Glomerular endothelial cell (primary cell): ENCODE data around the gene TRIO. TPM values are rescaled to one million over a fixed set of nuclear protein-coding genes. Genes with fewer than 3 reads are reported as not detected.

Experiments used
- DNase-seq: peaks from one replicate; pipeline ENCODE4 v3.0.0-alpha.2; 2011; ENCODE audit warnings: low read depth, low spot score; ENCODE audit errors: extremely low read depth
- total RNA-seq: library from RNA; depleted of rRNA; stranded (reverse); fragments of >200 nt; gene quantifications from 2 replicates; pipeline ENCODE4 v1.2.3, GENCODE V29; 2015

Gene TRIO
- total RNA-seq, 1 donor from 2014 or later = 304 TPM

GRCh38 chr5:14260637-14261036 is 117.5 kb downstream of the TRIO start:
- DNase-seq = no peak

DNA sequence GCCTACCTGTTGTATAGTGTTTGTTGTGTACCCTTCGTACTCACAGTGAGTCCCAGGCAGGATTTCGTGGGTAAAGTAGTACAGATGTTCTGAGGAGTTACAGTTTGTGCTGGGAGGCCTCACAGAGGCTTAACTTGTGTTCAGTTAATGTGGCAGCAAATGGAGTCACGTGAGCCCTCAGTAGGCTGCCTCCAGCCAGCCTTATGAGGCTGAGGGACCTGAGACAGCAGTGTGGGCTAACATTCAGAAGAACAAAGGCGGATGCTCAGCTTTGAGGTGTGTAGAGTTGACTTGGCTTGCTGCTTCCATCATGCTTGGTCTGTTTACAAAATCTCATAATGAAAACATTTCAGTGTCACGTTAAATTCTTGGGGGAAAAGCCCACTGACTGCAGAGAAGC is 118.1 kb downstream of the TRIO start:
- no peak for DNase-seq

GRCh38 chr5:14261856-14262611 is 118.9 kb downstream of the TRIO start:
- no peak for DNase-seq

DNA sequence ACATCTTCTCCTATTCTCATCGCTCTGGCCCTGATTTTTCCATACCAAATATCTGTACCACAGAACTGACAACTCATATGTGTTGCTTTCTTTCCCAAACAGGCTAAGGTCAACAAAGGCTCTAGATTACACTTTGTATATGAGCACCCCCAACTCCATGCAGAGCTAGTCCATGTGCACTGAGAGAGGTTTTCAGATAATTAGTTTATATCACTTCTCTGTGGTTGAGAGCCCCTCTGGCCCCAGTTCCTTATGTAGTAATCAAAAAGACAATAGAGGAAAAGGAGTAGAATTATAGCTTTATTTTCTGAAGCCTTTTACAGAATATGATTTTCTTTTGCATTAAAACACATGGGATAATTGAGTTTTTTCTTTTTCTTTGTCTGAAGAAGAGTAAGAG is 120.0 kb downstream of the TRIO start:
- no peak for DNase-seq

DNA sequence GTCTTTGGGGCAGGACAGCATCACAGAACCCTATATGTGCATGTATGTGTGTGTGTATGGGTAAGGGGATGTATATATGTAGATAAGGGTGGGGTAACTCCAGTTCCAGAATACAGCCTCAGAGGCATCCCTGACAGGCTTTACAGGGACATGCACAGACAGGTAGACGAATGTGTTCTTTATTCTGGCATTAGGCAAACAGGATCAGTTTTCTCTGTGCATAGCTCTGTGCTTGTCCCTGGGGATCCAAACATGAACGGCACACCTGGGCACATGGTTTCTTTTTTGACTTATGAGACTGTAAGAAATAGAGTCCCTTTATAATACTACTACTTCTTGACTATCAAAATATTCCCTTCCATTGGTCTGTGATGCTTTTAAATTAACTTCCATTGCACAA is 120.6 kb downstream of the TRIO start:
- DNase-seq = no peak

- DNase-seq = peak; percentile 54
Observed at GRCh38 chr5:14264605-14265316, 121.6 kb downstream of the TRIO start.

DNA sequence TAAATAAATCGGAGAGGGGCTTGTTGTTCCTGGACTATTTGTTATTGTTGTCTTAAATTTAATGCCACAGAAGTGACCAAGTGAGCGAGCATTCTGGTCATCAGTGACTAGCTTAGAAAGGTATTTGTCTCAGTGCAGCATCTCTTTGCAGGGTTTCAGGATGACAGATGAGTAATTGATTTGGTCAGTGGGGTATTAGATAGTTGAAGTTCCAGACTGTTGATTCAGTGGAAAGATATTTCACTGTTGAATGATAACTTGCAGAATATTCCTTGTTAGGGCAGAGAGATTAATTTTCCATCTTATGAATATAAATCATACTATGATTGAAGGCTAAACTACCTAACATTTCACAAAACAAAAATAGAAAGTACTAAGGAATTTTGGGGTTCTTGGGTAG is 122.4 kb downstream of the TRIO start:
- no peak for DNase-seq

GRCh38 chr5:14266171-14266570 is 123.0 kb downstream of the TRIO start:
- no peak for DNase-seq

DNA sequence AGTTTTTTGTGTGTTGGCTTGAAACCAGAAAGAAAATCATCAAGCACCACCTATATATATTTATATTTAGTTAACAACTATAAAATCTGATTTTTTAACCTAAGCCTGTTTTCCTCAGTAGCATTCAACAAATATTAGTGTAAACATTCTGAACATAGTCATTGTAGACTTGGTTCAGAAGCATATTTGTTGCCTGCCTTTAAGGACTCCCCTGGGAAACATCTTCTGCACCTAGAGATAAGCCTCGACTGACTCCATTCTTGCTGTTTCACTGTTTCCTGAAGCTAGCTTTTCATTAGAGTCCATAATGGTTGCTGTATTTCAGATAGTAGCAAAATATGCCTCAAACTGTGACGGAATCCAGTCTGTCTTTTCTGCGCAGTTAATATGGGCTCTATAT is 123.5 kb downstream of the TRIO start:
- no peak for DNase-seq

- no peak for DNase-seq
Observed at GRCh38 chr5:14267166-14267838, 124.2 kb downstream of the TRIO start.

DNA sequence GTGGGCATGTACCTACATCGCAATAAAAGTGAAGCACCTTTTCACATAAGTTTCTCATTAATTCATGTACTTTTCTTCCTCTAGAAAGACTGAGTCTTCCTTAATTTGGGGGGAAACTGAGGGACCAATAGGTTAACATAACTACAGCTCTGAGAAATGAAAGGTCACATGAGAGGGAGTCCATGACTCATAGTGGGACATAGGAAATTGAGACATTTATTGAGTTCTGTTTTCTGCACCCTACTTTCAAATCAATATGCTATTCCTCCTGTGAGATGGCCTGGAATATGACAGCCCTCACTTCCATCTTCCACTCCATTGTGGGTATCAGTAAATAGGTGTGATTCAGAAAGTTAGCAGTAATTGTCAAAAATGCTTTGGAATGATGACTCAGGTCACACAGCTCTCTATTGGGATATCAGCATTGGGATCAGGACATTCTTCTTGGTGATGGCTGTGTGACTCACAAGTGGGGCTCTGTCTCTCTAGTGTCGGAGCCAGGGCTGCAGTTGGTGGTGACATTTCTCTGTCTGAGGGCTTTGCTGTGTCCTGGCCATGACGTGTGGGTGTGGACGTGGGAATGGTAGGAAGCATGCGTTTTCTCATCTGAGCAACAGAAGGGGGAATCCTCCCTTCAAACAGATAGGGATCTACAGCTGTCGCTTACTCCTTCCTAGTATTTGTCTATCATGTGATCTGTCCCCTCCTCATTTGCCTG is 125.0 kb downstream of the TRIO start:
- no peak for DNase-seq

- no peak for DNase-seq
Observed at GRCh38 chr5:14268738-14269137, 125.6 kb downstream of the TRIO start.

GRCh38 chr5:14269395-14269794 is 126.3 kb downstream of the TRIO start:
- no peak for DNase-seq

DNA sequence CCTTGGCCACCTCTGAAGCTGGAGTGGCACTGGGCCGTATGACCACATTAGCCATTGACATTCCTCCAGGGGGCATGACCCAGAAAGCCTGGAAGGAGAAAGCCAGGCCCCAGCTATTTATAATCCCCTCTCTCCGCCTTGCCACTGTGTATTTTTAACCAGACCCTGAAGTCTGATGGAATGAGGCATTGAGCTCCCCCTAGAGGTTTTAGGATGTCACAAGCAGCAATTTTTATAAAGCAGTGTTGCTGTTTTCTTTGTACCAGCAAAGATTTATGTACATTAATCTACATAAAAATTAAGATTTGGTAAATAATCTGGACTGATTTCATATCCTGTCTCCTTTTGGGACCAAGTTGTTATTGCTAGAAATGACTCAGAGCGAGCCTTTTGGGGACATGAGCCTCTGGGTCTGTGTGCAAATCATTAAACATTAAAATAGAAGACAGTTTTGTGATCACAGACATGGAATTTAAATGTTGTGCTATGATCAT is 127.1 kb downstream of the TRIO start:
- DNase-seq = no peak

GRCh38 chr5:14272548-14273205 is 129.5 kb downstream of the TRIO start:
- DNase-seq = no peak

GRCh38 chr5:14273207-14273767 is 130.1 kb downstream of the TRIO start:
- no peak for DNase-seq

GRCh38 chr5:14276380-14276779 is 133.2 kb downstream of the TRIO start:
- no peak for DNase-seq

DNA sequence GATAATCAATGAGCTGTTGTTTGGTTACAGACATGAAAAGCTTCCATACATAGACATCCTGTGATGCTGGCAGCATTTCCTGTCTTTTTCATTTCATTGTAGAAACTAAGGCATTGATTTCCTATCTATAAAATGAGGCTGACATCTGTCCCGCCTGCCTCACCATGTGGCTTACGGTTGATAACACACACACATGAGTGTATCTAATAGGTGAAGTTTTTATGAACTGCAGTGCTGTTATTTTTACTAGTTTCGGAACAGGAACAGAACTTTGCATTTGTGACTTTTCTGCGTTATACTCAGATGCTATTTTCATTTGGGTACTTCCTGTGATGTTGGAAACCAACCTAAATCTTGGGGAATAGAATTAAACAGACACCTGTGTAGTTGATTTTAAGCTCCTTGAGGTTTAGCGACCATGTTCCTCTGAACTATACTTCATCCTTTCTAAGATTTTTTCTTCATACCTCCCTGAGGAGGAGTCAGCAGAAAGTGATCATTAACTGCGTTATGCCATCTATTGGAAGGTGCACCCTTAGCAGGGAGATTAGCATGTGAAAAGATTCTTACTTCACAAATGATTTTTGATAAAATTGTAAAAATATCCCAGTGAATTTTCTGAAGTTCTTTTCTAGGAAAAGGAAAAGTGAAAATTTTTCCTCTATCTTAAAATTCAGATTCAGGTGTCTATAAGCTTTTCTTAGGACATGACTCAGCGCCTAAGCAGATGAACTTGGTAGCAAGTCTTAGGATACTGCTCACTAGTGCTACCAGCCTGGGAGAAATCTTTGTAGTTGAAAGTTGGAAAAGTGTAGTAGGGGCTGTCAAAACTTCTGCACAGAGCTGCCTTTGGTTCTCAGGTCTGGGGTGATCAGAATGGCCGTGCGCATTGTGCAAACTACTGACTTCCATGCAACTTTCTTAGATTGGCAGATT is 134.5 kb downstream of the TRIO start:
- no peak for DNase-seq

DNA sequence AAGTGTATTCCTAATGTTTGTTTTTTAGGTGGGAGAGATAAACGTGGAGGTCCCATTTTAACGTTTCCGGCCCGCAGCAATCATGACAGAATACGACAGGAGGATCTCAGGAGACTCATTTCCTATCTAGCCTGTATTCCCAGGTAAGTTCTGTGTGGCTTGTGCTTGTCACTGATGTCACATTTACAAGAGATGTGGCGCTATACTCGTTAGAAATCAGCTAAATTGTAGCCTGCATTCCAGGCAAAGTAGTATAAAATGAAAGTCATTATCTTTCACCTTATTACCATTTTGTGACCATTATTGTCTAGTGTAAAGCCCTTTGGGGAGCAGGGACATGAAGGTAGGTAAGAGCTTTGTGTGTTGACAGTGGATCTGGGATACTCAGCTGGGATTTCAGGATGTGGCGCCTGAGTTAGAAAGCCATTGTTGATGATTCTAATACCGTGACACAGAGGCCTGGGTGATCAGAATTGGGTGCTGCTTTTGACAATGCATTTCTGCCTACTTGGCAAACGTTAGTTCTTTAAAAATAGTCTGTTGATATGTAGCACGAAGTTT is 137.2 kb downstream of the TRIO start:
- no peak for DNase-seq
